Inflammatory macrophage (primary cell): ENCODE data around the gene POMT1.

Experiments used
- DNase-seq, 2 donors: peaks; one replicate each; pipeline ENCODE4 v3.0.0-alpha.2; 2020 to 2022

Gene POMT1

DNA sequence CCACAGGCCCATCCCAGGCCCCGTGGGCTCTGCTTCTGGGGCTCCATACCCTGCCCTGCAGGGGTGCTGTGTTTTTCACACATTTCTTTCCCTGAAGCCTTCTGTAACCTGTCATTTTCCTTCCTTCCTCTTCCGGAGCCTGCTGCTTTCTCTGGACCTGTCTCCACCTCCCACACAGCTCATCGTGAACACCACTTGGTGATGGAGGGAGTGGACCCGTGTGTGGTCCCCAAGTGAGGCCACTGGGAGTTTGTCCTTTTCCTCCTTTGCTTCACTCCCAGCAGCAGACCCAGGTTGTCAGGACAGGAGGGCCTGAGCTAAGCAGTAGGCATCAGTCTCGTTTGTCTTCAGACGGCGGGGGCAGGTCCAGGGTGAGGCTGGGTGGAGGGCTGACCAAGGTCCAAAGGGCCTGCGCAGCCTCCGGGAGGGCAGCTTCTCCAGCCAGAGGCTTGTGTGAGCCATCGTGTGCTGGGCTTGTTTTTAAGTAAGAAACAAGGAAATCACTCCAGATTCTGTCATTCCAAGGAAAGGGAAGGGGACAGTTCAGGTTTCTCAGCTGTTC lies 5.8 kb upstream of the POMT1 start:
- no peak for DNase-seq

DNA sequence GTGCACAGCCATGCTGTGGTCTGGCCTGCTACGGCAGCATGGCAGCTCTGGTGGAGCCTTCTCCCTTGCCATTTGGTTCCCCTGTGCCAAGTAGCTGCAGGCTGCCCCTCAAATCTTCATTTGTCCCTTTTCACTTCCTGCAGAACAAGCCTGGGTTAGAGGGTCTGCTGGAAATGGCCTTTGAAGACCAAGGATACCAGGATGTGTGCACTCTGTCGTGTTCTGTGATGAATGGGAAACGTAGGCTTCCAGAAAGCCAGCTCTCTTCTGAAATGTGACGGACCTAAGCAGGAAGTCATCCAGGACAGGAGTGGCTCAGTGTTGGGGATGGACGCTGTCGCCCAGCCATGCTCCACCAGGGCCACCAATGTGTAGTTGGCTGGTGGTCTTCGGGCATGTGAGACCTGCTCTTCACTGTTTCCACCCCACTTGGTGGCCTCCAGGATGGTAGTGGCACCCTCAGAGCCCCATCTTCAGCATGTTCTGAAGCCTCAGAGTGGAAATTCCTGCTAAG lies 3.4 kb upstream of the POMT1 start:
- DNase-seq, result no peak

DNA sequence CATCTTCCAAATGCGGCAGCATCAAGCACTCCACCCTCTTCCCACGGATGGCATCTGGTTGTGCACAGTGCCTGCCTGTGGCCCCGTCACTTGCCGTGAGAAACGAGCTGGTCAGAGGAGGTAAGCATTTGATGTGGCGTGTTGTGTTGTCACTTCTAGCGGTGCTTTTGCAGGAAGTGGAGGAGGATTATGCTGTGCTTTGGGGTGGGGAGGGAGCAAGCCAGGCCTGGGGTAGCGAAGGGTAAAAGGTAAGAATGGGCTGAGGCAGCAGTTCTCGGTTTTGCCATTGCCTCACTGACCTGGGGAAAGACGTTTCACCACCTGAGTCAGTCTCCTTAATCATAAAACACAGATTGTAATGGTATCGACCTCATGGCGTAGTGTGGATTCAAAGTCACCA lies 2.3 kb upstream of the POMT1 start:
- DNase-seq, result no peak

DNA sequence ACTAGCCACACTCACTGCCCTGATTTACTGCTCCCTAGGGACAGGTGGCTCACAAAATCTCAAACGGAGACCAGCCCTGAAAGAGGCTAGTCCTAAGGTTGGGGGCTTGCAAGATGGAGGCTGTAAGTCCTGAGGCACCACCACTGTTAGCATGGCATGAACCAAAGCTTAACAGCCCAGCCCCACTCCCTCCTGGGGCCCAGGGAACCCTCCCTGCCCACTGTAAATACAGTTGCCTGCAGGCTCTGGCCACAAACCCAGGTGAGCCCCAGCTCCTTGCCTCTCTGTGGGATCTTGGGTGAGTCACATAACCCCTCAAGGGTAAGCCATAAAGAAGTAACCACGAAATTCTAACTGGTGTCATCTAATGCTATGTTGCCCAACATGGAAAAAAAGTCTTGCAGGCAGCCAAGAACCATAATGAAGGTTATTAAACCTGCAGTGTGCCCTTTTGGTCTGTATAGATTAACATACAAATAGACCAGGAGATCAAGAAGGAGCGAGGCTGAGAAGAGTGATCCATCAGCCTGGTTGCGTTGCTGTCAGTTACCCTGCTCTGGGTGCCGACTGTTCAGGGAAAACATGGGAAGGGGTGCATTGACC lies 1.7 kb upstream of the POMT1 start:
- DNase-seq, result no peak

DNA sequence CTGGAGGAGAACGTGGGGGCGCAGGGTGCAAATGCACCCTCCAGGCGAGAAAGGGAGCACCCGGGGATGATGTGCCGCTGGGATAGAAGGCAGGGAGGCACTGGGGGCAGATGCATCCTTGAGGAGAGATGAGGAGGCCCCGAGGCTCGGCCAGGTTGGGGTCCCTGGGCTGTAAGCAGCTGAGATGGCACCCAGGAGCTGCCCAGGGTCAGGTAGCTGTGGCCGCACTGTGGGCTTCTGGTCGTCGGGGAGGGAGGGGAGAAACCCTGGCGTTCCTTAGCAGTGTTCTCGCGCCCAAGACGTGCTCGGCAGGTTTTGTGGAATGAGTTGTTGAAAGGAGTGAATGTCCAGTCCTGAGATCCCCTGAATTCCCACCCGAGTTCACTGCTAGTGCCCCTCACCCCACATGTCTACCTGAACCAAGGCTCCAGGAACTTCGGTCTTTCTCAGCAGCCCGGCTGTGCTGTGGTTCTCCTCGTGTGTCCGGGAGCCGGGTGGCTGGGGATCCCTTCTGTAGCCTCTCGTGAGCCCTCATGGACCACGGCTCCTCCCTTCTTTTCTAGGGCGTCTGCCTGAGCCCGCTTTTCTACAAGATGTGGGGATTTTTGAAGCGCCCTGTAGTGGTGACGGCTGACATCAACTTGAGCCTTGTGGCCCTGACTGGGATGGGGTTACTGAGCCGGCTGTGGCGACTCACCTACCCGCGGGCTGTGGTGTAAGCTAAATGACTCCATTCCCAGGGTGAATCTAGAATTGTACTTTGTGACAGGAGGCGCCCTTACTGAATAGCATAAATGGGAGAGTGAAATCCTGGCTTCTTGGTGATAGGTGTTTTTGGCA lies 1.1 kb downstream of the POMT1 start:
- DNase-seq, result peak in 1 of 2 donors; percentile 15

DNA sequence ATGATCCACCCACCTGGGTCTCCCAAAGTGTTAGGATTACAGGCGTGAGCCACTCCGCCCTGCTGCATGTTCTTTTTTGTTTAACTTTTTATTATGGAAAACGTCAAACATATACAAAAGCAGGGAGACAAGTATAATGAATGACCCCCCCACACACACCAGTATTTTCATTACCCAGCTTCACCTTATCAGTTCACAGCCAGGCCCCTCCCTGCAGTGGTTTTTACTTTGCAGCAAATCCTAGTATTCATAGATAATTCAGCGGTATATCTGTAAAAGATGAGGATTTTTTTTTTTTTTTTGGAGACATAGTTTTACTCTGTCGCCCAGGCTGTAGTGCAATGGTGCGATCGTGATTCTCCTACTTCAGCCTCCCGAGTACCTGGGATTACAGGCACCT lies 2.3 kb downstream of the POMT1 start:
- DNase-seq, result no peak

DNA sequence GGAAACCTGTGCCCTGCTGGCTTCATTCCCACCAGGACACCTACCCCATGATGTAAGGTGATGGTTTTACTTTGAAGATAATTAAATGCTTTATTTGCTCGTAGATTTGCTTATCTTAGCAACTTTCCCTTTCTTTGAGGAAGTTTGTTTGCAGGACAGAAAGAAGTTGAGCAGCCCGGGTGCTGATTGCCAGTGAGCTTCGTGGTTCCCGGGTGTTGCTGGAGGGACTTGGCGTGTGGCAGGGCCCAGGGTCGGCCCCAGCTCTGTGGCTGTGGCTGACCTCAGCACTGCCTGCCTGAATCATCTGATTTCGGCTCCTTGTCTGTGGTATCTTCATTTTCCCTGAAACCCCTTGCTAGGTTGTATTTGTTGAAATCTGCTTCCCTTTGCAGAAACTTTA lies 8.7 kb downstream of the POMT1 start:
- DNase-seq, result no peak

DNA sequence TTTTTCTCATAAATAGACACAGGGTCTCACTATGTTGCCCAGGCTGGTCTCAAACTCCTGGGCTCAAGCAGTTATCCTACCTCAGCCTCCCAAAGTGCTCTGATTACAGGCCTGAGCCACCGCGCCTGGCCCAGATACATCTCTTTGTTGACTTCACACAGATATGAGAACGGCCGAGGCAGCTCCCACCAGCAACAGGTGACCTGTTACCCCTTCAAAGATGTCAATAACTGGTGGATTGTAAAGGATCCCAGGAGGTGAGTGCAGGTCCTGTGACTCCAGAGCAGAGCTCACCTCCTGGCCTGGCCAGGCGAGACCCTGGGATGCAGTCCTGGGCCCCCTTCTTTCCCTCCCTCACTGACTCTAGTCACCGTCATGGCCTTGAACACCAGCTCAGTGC lies 9.2 kb downstream of the POMT1 start:
- no peak for DNase-seq

DNA sequence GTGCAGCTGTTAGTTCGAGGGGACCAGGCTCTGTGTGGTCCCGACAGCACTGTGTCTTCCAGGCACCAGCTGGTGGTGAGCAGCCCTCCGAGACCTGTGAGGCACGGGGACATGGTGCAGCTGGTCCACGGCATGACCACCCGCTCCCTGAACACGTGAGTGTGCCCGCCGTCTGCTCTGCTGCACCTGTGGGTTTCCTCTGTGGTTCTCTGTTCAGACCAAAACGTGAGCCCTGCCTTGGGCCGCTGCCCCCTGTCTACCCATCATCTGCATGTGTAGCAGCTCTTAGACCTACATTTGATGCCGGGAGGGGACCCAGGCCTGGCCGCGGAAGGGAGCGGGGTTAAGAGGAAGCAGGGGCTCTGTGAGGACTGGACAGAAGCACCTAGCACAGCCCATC lies 10.5 kb downstream of the POMT1 start:
- no peak for DNase-seq

DNA sequence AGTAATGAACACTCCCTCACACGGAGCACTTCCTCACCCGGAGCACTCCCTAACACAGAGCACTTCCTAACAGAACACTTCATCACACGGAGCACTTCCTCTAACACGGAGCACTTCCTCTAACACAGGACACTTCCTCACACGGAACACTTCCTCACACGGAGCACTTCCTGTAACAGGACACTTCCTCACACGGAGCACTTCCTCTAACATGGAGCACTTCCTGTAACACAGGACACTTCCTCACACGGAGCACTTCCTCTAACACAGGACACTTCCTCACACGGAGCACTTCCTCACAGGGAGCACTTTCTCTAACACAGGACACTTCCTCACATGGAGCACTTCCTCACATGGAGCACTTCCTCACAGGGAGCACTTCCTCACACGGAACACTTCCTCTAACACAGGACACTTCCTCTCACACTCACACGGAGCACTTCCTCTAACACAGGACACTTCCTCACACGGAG lies 12.9 kb downstream of the POMT1 start:
- peak; percentile 39 to 43 for DNase-seq

DNA sequence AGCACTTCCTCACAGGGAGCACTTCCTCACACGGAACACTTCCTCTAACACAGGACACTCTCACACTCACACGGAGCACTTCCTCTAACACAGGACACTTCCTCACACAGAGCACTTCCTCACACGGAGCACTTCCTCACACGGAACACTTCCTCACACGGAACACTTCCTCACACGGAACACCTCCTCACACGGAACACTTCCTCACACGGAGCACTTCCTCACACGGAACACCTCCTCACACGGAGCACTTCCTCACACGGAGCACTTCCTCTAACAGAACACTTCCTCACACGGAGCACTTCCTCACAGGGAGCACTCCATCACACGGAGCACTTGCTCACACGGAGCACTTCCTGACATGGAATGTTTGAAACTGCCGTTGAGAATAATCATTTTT lies 13.4 kb downstream of the POMT1 start:
- peak; percentile 44 to 67 for DNase-seq

DNA sequence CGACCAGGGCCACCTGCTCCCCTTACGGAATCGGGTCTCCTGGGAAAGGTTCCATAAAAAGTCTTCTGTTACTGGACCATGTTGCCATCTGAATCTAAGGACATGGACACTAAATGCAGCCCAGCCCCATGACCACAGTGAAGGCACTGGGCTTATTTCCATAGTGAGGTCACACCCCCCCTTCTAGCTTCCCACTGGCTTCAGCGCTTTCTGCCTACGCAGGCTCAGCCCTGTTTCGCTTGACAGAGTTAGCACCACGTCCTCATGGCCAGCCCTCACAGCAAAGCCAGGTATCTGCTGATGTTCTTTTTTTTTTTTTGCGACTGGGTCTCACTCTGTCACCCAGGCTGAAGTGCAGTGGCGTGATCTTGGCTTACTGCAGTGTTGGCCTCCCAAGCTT lies 14.2 kb downstream of the POMT1 start:
- DNase-seq, result no peak

DNA sequence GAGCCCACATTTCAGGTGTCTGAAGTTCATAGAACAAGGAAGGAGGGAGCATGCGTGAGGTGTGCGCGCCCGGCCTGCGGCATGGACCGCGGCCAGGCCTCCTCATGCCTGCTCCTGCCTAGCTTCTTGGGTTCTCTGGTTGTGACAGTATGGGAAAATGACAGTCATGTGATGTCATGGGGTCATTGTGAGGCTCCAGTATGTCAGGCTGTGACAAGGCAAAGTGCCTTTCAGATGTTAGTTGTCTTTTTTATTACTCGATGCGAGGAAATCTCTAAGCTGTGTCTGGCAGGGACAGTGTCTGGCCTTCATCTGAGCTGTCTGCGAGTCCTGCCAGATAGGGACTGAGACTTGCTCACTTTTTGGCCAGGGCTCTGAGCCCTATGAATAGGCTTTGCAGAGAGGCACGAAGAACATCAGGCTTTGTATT lies 15.1 kb downstream of the POMT1 start:
- DNase-seq, result no peak

DNA sequence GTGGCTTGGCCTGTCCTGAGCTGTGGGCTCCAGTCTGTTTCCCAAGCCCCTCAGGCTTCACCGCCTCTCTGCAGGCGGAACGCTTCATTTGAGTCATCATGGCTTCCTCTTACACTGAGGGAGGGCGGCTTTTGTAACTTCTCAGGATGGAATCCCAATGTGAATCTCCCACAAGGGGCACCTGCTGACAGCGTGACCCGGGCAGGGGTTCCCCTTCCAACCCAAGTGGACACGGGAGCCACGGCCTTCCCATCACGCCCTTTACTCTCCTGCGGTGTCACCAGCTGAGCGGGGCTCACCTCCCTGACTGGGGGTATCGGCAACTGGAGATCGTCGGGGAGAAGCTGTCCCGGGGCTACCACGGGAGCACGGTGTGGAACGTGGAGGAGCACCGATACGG lies 15.8 kb downstream of the POMT1 start:
- no peak for DNase-seq

DNA sequence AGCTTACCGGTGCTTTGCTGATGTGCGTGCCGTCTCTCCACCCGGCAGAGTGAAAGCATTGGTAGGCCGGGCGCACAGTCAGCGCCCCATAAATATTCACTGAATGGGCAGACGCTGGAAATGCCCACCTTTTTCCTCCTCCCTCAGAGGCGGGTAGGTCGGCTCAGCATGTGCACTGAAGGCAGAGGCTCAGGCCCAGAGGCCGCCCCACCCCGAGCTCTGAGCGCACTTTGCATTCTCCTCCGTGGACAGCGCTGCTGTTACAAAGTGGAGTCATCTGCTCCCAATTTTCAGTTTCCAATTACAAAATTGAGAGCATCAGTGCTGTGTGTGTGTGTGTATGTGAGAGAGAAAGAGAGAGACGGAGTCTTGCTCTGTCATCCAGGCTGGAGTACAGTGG lies 17.8 kb downstream of the POMT1 start:
- DNase-seq, result no peak

DNA sequence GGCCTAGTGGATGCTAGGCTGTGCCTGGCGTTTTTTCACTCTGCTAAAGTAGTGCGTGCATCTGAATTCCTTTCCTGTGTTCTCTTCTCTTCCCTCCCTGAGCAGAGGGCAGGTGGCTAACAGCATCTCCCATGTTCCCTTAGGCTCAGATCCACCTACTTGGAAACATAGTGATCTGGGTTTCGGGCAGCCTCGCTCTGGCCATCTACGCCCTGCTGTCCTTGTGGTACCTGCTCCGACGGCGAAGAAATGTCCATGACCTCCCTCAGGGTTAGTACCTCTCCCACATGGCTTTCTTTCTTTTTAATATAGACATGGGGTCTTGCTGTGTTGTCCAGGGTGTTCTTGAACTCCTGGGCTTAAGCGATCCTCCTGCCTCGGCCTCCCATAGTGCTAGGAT lies 18.5 kb downstream of the POMT1 start:
- DNase-seq, result no peak

DNA sequence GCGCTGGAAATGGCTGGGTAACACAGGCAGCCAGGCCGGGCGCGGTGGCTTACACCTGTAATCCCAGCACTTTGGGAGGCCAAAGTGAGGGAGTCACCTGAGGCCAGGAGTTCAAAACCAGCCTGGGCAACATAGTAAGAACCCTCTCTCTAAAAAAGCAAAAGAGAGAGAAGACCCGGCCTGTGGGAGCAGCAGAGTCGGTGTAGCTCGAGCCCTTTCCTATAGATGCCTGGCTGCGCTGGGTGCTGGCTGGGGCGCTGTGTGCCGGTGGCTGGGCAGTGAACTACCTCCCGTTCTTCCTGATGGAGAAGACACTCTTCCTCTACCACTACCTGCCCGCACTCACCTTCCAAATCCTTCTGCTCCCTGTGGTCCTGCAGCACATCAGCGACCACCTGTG lies 19.1 kb downstream of the POMT1 start:
- DNase-seq, result no peak

DNA sequence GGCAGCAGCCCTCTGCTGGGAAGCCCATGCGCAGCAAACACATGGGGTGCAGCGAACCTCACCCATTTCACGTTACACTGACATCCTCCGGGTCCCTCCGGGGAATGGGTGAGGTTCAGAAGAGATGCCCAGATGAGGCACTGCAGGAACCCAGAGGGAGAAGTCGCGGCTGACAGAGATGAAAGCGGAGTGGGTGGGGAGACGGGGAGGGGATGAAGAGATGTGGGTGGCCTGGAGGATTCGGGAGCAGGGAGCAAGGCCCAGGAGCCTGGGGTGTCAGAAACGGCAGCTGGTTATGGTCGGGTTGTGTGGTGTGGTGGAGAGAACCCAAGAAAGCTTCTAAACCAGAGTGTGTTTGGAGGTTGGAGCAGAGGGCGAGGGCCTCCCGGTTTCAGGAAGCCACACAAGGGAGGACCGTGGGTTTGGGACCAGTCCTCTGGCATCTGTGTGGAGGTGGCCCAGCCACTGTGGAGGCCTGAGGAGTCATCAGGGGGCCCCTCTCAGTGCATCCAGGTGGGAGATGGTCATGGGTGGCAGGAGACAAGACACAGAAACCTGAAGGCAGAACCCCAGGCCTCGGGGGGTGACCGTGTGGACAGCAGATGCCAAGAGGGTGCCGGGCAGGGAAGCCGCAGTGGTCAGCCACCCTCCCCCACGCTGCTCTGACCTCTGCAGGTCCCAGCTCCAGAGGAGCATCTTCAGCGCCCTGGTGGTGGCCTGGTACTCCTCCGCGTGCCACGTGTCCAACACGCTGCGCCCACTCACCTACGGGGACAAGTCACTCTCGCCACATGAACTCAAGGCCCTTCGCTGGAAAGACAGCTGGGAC lies 19.8 kb downstream of the POMT1 start:
- no peak for DNase-seq

DNA sequence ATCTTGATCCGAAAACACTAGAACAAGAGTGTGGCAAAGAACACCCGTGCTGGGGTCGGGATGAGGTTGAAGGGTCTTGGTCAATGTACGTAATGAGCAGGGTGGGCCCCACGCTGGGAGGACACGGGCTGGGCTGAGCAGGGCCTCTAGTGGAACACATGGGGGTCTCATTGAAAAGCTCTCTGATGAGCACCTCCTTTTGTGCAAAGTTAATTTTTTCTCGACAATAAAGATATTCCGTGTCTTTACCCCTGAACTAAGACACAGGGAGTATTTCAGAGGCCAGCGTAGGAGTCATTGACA lies 20.3 kb downstream of the POMT1 start:
- DNase-seq, result no peak

DNA sequence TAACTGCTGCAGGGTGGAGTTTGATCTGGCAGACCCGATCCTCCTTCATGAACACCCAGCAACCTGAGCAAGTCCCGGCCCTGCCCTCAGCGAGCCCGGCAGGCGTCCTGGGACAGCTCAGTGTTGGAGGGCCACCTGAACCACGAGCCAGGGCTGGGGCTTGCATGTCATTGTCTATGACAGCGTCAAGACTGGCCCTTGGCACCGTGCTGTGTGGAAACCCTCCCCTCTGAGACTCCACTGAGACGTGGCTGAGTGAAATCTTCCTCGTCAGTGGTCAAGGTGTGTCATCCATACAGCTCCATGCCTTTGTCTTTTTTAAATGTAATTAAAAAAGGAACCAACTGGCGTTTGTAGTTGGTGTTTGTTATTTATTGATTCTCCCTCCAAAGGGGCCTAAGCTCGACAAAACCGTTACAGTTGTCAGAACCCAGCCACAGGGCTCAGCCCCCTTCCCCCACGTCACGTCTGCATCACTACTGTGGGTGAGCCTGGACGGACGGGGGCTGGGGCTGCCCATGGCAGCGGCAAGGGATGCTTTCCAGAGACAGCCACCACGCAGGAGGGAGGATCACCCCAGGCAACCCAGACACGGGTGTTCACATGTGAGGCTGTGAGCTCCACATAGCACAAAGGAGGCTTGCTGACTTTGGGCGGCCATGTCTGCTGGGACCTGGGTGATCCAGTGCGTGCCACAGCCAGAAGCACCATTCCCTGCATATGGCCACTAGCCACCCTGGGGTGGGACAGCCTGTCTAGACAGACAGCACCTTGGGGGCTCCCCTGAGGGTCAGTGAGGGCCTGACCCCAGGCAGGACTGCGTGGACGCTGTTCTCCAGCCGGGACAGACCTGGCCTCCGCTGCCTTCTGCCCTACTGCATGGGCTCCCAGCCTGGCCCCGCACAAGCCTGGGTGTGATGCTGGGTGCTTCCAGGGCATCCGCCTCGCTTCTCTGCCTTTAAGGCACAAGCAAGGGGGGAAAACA lies 21.0 kb downstream of the POMT1 start:
- no peak for DNase-seq

DNA sequence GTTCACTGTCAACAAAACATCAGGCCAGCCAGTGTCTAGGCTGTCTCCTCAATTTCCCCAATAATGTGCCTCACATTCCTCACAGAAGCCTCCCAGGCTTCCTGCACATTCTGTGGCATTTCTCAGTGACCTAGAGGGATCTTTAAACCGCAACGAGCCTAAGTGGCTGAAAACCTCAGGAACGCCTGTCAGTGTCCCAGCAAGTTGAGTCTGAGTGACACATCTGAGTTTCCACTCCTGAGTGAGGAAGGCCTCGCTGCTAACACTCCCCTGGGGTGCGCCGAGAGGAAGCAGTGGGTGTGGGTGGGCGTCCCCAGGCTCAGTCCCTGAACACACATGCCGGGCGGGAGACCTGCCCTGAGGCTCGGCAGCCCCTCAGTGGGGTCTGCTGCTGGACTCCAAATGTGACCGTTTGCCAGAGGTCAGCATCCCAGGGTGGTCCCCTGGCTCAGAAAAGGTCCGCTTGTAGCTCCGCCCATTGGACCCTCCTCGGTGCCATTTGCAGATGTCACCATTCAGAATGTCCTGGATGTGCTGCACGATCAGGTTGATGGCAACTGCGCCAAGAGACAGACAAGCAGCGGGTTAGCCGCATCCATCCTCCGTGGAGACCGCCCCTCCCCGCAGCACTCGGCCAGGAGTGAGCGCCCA lies 22.1 kb downstream of the POMT1 start:
- no peak for DNase-seq
